DMS79 treated with DMSO at 0.1 percent for 48 hours (cell line): ENCODE data around the gene MBNL2.

Source experiments
- DNase-seq: peaks from one replicate; lab custom pipeline; 2025; lab: John Stamatoyannopoulos, UW

The MBNL2 gene

GRCh38 chr13:97234236-97234635 is 12.1 kb downstream of the MBNL2 start:
- DNase-seq, result no peak

GRCh38 chr13:97234742-97235141 is 12.6 kb downstream of the MBNL2 start:
- DNase-seq, result no peak

- no peak for DNase-seq
These were observed 13.6 kb downstream of the MBNL2 start for GRCh38 chr13:97235549-97236231.

- DNase-seq, result no peak
These were observed 15.3 kb downstream of the MBNL2 start for GRCh38 chr13:97237388-97237787.

- no peak for DNase-seq
These were observed 16.3 kb downstream of the MBNL2 start for GRCh38 chr13:97238432-97238831.

GRCh38 chr13:97238883-97239282 is 16.8 kb downstream of the MBNL2 start:
- DNase-seq, result no peak

- no peak for DNase-seq
These were observed 17.2 kb downstream of the MBNL2 start for GRCh38 chr13:97239306-97239705.

- DNase-seq, result no peak
These were observed 18.0 kb downstream of the MBNL2 start for GRCh38 chr13:97239943-97240787.

GRCh38 chr13:97240788-97241734 is 18.9 kb downstream of the MBNL2 start:
- DNase-seq, result no peak

- no peak for DNase-seq
These were observed 19.6 kb downstream of the MBNL2 start for GRCh38 chr13:97241761-97242160.

- DNase-seq, result no peak
These were observed 20.8 kb downstream of the MBNL2 start for GRCh38 chr13:97242755-97243497.

- DNase-seq, result no peak
These were observed 22.0 kb downstream of the MBNL2 start for GRCh38 chr13:97243915-97244781.

GRCh38 chr13:97245011-97245410 is 22.9 kb downstream of the MBNL2 start:
- DNase-seq, result no peak

GRCh38 chr13:97246596-97247158 is 24.5 kb downstream of the MBNL2 start:
- DNase-seq, result no peak

GRCh38 chr13:97248243-97248642 is 26.1 kb downstream of the MBNL2 start:
- no peak for DNase-seq

GRCh38 chr13:97249093-97249795 is 27.1 kb downstream of the MBNL2 start:
- DNase-seq, result no peak

- DNase-seq, result no peak
These were observed 27.8 kb downstream of the MBNL2 start for GRCh38 chr13:97249796-97250495.

GRCh38 chr13:97250560-97250959 is 28.4 kb downstream of the MBNL2 start:
- DNase-seq, result no peak

- no peak for DNase-seq
These were observed 30.6 kb downstream of the MBNL2 start for GRCh38 chr13:97252735-97253134.
